ENCODE data around the gene UBL4A.
A peak's percentile ranks its signal among the peaks of the same experiment; 100 is the strongest.

UBL4A gene

DNA sequence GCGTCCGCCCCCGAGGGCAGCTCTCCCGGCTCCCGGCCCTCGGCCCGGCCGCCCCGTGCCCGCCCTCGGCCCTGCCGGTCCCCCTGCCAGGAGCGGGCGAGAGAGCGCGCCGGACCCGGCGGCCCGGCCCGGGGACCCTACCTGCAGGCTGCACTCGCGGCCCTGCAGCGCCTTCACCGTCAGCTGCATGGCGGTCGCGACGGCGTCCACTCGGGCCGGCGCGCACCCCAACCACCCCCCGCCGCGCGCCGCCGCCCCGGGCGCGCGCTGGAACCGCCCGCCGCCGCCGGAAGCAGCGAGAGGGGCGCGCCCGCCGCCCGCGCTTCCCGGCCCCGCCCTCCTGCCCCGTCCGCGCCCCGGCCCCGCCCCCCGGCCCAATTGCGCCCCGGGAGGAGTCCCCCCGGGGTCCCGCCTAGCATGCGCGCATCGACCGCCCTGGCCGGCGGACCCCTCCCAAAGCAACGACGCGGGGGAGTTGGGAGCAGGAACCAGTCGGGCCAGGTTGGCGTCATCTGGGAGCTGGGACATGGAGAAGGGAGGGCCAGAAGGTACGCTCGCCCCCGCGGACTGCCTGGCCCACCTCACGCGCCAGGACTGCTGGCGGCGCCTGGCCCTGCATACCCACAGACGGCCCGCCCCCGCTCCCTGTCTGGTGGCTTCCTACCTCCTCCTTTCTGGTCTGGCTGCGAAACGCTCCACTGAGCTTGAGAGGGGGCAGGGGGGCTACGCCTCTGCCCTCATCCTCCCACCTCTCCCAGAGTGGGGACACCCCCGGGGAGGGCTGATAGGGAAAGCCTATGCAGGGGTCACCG is at the start of gene UBL4A:
UBL4A (minus strand) TSS at position 220 of the 812 bp plus-strand sequence; CDS start at position 189, 31 bp downstream.
- DNase-seq (ENCODE audit: low spot score): peak; percentile 87

DNA sequence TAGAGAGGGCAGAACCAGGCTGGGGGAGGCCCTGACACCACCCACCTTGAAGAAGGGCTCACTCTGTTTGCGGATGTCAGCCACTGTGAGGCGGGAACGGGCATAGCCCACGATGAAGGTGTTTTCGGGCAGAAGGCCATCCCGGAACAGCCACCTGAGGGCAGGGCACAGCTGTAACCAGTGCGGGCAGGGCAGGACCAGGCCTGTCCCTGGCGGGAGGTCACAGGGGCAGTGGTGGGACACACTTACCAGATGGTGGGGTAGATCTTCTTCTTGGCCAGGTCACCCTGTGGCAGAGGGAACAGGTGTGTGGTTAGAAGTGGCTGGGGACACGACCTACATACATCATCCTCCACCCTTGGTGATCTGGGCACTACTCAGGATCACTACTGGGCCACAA is 49.5 kb upstream of the UBL4A start:
- DNase-seq (ENCODE audit: low spot score): no peak

DNA sequence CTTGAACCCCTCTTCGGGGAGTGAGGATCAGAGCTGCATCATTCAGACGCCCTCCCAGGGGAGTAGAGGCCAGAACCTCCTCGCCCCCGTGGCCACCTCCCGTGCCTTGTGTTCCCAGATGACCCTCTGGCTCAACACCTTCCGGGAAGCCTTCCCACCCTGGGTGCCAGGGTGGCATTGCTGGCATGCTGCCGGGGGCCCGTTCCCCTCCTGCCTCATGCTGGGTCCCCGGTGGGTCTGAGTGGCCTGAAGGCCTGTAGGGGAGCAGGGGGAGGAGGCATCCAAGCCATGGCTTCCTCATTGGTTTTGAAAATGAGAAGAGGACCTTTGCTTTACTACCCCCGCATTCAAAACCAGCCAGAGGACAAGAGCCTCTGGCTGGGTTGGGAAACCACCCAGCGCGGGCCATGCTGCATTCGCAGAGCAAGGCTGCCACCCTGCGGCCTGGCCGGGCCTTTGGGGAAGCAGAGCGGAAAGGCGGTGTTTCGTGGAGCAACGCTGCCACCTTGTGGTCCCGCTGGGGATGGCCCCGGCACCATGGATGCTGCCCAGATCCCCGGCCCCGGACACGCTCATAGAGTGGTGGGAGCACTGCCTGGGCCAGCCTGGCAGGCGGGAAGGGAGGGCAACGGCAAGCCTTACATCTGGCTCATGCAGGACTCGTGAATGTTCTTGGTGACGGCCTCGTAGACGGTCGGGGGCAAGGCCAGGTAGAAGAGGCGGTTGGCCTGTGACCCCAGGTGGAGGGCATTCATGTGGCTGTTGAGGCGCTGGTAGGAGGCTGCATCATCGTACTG is 48.3 kb upstream of the UBL4A start:
- DNase-seq (ENCODE audit: low spot score): peak; percentile 84

DNA sequence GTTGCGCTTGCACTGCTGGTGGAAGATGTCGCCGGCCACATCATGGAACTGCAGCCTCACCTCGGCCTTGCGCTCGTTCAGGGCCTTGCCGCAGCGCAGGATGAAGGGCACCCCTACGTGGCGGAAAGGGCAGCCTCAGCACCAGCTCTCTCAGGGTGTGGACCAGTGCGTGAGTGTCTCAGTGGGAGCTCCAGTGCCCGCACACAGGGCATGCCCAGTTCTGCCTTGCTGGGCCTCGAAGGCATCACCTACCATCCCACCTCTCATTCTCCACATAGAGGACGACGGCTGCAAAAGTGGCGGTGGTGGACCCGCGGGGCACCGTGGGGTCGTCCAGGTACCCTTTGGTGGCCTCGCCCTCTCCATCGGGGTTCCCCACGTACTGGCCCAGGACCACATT is 46.3 kb upstream of the UBL4A start:
- no peak for DNase-seq (ENCODE audit: low spot score)

DNA sequence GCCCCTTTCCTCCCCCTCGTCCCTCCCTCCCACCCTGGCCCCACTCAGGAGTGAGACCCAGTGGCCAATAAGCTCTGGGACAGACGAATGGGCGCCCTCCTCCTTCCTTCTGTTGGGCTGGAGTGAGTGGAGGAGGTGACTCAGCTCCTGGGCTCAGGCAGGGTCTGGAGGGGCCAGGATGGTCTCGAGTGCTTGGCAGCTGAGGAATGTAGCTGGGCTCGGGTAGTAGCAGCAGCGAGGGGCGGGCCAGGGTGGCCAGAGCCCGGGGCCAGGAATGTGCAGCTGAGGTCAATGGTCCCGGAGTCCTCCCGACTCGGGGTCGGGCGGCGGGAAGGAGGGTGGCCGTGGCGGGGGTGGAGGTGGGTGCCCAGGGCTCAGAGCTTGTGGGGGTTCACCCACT is 45.2 kb upstream of the UBL4A start:
- no peak for DNase-seq (ENCODE audit: low spot score)

DNA sequence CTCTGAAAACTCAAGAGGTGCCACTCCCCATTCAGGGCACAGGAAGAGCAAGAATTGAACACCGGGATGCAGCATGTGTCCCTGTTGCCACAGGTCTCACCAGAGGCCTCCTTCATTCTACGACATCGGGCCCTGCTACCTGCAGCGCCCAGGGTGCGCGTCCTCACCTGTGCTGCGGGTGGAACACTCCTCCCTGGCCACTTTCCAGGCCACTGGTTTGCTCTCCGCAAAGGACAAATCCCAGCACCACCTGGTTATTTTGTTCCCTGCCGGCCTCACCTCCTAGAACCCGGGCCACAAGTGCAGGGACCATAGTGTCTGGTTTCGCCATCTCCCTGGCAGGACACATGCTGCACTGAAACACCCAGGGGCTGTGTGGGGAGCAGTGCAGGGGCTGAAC is 43.9 kb upstream of the UBL4A start:
- no peak for DNase-seq (ENCODE audit: low spot score)

DNA sequence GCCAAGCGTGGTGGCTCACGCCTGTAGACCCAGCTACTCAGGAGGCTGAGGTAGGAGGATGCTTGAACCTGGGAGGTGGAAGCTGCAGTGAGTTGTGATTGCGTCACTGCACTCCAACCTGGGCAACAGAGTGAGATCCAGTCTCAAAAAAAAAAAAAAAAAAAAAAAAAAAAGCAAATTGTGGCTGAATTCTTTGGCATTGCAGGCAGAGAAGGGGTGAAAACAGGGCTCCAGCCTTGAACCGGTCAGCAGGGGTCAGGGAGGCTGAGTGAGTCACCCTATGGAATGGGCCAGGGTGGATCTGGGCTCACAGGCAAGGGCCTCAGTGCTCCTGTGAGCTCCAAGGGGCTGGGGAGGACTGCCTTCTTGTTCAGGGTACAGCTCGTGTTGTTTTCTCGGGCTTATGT is 42.8 kb upstream of the UBL4A start:
- DNase-seq (ENCODE audit: low spot score): peak; percentile 17

DNA sequence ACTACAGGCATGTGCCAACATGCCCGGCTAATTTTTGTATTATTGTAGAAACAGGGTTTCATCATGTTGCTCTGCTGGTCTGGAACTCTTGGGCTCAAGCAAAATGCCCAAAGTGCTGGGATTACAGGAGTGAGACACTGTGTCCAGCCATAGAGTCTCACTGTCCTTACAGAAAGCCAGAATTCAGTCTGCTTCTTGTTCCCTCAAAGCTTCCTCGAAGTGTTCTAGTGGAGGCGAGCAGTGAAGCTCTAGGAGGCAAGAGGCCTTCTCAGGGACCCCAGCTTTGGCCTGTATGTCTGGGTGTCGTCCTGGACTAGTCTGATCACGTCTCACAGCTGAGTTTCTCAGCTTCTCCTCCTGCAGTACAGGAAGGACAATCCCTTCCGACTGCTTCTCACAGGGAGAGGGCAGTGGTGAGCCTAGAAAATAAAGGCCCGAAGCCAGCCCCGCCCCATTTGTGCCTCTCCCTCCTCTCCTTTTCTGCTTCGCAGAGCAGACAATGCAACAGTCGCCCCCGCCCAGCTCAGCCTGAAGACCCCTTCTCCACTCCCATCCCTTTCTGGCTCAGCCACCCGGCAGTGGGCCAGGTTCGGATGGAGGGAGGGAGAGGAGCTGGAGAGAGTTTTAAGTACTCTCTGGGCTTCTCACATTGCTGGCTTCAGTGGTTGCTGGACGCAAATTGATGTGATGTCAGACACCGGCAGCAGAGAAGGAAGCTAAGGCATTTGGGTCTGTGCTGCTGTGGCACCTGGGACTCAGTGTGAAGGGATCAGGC is 40.7 kb upstream of the UBL4A start:
- peak; percentile 72 for DNase-seq (ENCODE audit: low spot score)

DNA sequence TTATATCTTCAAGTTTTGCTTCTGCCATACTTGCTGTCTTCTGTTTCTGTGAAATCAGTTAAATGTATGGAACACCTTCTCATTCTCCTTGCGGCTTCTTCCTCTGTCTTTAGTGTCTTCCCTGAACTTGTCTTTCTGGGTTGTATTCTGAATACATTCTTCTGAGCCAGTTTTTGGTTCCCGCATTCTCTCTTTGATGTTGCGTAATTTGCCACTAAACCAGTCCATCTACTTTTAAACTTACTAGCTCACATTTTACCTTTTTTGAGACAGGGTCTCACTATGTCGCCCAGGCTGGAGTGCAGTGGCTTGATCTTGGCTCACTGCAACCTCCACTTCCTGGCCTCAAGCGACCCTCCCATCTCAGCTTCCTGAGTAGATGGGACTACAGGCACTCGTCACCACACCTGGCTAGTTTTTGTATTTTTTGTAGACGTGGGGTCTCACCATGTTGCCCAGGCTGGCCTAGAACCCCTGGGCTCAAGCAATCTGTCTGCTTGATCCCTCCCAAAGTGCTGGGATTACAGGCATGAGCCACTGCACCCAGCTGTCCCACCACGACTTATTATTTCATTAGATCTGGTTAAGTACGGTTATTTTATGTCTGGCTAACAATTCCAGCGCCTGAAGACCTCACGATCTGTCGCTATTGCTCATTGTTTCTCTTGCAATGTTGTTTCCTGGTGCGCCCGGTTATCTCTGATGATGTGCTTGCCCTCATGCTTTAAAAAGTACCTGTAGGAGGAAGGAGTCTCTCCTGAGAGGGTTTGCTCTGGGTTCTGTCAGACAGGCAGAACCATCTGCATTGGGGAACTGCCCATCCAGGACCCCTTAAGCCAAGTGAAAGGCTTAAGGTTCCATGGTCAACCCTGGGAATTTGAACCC is 39.4 kb upstream of the UBL4A start:
- no peak for DNase-seq (ENCODE audit: low spot score)

DNA sequence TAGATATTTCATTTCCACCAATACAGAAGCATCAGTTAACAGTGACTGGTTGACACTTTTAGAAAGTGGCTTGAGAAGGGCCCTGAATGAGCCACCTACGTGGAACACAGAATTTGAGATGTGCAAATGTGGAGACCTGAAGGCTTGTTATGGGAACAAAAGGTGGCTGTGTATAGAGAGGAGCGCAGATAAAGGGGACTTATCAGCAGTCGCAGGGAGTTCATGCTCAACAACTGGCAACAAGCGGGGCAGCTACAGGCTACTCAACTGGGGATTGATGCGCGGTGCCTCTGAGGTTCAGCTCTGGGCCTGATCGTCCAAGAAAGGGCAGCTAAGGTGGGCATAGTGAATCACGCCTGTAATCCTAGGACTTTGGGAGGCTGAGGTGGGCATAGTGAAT is 33.0 kb upstream of the UBL4A start:
- DNase-seq (ENCODE audit: low spot score): no peak

DNA sequence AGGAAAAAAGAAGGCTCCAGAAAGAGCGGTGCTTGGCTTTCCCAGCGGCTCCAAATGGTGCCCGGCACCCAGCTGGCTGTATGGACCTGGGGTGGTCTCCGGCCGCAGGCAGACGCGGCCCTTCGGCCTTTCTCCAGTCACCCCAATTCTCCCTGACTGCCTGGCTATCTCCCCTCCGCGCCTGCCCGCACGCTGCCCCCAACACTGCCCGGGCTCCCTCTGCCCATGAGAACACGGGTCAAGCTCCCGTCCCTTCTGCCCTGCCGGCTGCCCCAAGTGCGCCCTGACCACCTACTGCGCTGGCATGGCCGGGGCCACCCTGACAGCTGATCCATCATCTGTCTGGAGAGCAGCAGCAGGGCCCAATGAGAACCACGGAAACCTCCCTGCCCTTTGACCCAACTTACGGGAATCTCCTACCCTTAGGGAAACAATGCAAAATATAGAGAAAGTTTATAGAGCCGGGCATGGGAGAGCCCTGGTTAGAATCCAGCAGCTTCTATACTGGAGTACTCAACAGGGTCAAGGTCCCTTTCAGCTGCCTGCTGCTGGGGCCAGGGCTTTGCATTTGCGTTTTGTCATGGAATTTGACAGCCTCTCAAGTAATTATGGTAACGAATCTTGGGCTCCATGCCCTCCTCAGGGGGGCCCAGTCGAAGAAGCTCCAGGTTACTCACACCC is 30.8 kb upstream of the UBL4A start:
- DNase-seq (ENCODE audit: low spot score): no peak

DNA sequence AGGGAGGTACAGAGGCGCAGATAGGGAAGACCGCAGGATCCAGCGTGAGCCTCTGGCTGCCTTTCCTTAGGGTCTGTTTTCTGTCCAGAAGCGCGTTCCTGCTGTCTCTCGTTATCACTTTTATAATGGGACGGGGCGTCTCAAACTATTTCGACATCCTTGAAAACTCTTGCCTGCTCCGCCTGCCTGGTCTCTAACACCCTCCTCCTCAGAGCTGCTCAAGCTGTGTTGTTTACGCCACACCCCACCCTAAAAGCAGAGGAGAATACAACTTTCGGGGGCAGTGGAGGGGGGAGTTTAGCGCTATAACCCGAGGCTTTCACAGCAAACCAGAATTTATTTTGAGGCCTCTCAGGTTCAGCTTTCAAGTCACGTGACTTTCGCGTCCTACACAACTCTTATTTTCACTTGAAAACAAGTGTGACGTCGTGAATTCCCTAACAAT is 30.3 kb upstream of the UBL4A start:
- DNase-seq (ENCODE audit: low spot score): peak; percentile 18

DNA sequence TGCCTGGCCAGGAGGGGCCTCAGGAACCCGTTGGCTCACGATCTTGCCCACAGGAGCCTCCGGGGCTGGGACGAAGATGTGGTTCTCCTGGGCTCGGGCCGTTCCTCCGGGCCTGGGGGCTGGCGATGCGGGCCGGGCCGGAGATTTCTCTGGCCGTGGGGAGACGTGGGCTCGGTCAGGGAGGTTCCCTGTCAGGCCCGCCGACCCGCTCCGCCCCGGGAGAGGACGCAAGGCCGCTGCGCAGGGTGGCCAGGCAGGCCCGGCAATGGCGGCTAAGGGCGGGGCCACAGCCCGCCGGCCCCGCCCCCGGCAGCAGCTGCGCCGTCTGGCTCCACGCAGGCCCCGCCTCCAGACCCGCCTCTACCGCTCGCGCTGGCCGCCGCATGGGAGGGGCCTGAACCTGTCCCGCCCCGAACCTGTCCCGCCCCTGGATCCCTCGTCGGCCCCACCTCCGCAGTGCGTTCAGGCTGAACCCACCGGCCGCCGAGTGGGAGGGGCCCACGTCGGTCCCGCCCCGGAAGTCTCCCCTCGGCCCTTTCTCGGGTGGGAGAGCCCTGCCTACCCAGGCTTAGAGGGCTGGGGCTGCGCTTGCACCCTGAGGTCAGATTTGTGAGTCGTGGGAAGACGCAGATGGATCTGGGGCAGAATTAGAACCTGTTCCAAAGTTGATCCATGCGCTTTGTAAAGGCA is 29.7 kb upstream of the UBL4A start, which contains the start of gene FAM3A:
FAM3A (minus strand) TSS at position 267 of the 690 bp plus-strand sequence. CDS start 460 bp downstream, outside the sequence.
- peak; percentile 93 for DNase-seq (ENCODE audit: low spot score)

DNA sequence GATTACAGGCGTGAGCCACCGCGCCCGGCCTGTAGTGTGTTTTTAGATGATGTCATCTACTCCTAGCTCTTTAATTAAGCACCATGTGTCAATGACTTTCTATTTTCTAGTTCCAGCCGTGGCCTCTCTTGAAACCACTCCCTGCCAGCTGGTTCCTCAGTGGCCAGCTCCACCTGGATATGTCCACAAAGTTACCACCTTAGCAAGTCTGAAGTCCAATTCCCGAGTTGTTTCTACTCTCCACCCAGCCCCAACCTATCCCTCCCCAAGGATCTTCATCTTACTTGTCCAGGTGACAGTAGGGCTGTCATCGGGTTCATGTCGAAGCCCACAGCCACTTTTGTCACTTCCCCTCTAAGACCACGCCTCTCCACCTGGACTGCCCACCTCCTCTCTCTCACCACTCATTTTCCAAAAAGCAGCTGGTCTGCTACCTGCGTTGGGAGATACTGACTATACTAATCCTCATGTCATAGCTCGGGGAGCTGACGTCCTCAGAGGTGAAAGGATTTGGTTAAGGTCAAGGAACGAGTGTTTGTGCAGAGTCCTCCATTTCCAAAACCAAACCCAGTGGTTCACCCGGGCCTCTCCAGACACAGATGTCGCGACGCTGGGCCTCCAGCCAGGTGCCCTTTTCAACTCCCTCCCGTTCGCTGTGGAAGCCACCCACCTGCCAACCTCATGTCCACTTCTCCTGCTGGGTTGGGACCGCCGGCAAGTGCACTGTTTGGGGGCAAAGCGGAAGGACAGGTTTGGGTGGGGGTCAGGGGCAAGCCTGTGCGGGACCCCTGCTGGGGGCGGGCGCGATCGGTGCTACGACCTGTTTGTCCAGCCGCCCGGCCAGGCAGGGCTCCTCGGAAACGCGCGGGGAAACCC is 28.9 kb upstream of the UBL4A start:
- DNase-seq (ENCODE audit: low spot score): no peak

DNA sequence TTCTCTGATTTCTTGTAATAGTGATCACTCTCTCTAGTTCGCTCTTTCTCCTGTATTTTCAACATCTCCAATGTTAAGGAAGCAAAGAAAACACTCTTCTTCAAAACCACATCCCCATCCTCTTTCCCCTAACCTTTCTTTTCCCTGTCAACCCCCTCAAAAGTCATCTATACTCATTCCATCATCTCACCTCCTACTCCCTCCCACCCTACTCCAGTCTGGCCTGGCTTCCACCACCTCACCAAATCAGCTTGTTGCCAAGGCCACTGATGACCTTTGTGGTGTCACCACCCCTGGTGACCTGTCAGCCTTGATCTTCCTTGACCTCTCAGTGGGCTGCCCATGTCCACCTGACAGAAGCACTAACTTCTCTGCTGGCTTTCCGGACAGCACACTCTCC is 27.3 kb upstream of the UBL4A start:
- no peak for DNase-seq (ENCODE audit: low spot score)

DNA sequence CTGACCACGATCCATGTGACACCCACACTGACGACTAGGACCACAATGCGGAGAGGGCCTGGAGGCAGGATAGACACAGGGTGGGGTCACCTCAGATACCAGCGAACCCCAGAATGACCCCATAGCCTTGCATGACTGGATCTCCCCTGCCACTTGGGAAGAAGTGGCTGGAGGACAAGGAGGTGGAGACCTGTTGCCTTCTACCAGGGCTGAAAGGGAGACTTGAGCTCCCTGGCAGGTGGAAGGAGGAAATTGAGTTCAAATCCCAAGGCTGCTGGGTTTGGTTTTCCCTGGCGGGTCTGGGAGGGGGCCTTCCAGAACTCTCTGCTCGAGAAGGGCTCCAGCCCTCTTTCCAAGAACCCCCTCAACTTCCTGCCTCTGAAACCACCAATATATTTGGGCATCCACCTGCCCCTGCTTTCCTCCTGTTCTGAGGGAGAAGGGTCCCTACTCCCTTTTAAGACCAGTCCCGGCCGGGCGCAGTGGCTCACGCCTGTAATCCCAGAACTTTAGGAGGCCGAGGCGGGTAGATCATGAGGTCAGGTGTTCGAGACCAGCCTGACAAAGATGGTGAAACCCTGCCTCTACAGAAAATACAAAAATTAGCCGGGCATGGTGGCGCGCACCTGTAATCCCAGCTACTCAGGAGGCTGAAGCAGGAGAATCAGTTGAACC is 26.6 kb upstream of the UBL4A start:
- no peak for DNase-seq (ENCODE audit: low spot score)

DNA sequence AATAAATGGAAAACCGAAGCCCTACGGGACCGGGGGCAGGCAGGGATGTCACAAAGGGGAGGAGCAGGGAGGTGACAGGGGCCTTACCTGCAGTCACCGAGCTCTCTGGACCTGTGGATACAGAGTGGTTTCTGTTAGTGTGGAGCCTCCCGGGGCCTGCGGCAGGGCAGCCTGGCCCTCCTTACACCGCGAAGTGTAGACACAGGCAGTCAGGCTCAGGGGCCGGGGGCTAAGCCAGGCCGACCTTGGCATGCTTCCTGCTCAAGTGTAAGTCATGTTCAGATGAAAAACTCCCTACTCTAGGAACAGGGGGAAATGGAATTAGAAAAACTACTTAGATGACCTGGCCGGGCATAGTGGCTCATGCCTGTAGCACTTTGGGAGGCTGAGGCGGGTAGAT is 25.3 kb upstream of the UBL4A start:
- no peak for DNase-seq (ENCODE audit: low spot score)

DNA sequence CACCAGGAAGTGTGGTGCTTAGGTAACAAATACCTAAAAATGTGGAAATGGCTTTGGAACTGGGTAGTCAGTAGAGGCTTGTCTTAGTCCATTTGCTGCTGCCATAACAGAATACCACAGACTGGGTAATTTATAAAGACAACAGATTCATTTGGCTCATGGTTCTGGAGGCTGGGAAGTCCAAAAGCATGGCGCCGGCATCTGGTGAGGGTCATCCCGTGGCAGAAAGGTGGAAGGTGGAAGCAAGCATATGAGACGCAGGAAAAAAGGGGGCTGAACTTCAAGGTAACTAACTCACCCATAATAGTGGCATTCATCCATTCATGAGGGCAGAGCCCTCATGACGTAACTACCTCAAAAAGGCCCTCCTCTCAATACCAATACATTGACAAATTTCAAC is 23.0 kb upstream of the UBL4A start:
- no peak for DNase-seq (ENCODE audit: low spot score)

DNA sequence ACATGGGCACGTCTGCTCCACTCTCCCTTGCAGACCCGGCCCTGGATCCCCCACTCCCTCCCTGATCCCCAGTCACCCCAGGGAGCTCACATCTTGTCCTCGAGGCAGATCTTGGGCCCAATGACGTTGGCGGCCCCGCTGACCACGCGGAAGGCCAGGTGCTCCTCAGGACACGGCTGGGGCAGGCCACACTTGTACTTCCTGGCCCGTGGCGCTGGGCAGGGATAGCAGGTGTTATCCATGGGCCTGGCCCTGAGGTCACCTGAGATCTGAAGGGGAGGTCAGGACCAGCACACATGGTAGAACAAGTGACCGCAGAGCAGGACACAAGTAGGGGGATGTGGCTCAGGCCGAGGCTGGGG is 21.9 kb upstream of the UBL4A start:
- DNase-seq (ENCODE audit: low spot score): no peak
